Sigmoid colon (tissue), 7 donors: ENCODE data around the gene POMGNT1. TPM values are rescaled to one million over a fixed set of nuclear protein-coding genes. Genes with fewer than 3 reads are reported as not detected.

ENCODE experiments used
- DNase-seq: peaks from one replicate; pipeline ENCODE4 v3.0.0-alpha.2; 2019
- H3K27ac ChIP-seq, 4 donors: fragments of 200-600 bp; sonication (generic); one replicate each; pipeline ENCODE4 v1.5.1; 2016 to 2019; ENCODE audit warnings: mild to moderate bottlenecking in 1 of 4
- H3K27me3 ChIP-seq, 3 donors: fragments of 200-600 bp; sonication (generic); one replicate each; pipeline ENCODE4 v1.5.1; 2019; ENCODE audit warnings: mild to moderate bottlenecking in 1 of 3
- H3K36me3 ChIP-seq, 4 donors: fragments of 200-600 bp; sonication (generic); one replicate each; pipeline ENCODE4 v1.5.1; 2016 to 2019
- H3K4me1 ChIP-seq, 4 donors: fragments of 200-600 bp; sonication (generic); one replicate each; pipeline ENCODE4 v1.5.1; 2017 to 2019
- H3K4me3 ChIP-seq, 4 donors: fragments of 200-600 bp; sonication (generic); one replicate each; pipeline ENCODE4 v1.5.1; 2017 to 2019; ENCODE audit warnings: mild to moderate bottlenecking in 2 of 4, moderate library complexity in 1 of 4
- H3K9me3 ChIP-seq, 4 donors: fragments of 200-600 bp in 3 of 4; sonication (generic) in 3 of 4; one replicate each; pipeline versions ENCODE4 v1.5.1 to v1.6.1; 2013 to 2019
- CTCF ChIP-seq, 4 experiments: fragments of 450-650 bp in 3 of 4; fragments of 200-600 bp in 1 of 4; IDR thresholded peaks; one replicate each; pipeline ENCODE4 v1.5.1; 2016 to 2019; ENCODE audit warnings: antibody characterized with exemption in 4 of 4, mild to moderate bottlenecking in 3 of 4, moderate library complexity in 2 of 4
- EP300 ChIP-seq, 4 donors: sonication (generic); formaldehyde crosslinking; IDR thresholded peaks; one replicate each; pipeline ENCODE4 v1.6.1; 2017; ENCODE audit warnings: antibody characterized with exemption in 4 of 4
- POLR2A ChIP-seq, 2 donors: fragments of 450-650 bp; IDR thresholded peaks; one replicate each; pipeline ENCODE4 v1.6.1; 2016; ENCODE audit warnings: antibody characterized with exemption in 2 of 2, mild to moderate bottlenecking in 2 of 2, moderate library complexity in 2 of 2
- POLR2AphosphoS5 ChIP-seq, 4 donors: sonication (generic); formaldehyde crosslinking; IDR thresholded peaks; one replicate each; pipeline ENCODE4 v1.6.1; 2017; ENCODE audit warnings: antibody characterized with exemption in 4 of 4
- WGBS, 2 donors: extraction: QIAGEN DNeasy Blood & Tissue Kit; methylation state at CpG; one replicate each; pipeline ENCODE4 v1.1.7; 2013; 5-methylcytosine and 5-hydroxymethylcytosine counted together
- intact Hi-C: fragments of 100-400 bp; cut with DNase I; formaldehyde crosslinking; loops from one replicate; pipeline ENCODE4 v1.15.1; 2023
- polyA plus RNA-seq, 3 donors: library from polyadenylated mRNA; stranded (reverse); fragments of 200-250 nt; gene quantifications; one replicate each; pipeline ENCODE4 v1.2.3, GENCODE V29; 2013
- total RNA-seq, 4 donors: library from RNA; depleted of rRNA; stranded (reverse); fragments of >200 nt; gene quantifications; one replicate each; pipeline ENCODE4 v1.1.0, GENCODE V29; 2016
- donor health status: healthy with polysubstance abuse.
- donor health status: Bipolar disorder and iron deficiency.
- donor health status: healthy.

The POMGNT1 gene
- total and polyA plus RNA-seq, 7 donors: 5.5 to 37.4 (median 29.9) TPM

DNA sequence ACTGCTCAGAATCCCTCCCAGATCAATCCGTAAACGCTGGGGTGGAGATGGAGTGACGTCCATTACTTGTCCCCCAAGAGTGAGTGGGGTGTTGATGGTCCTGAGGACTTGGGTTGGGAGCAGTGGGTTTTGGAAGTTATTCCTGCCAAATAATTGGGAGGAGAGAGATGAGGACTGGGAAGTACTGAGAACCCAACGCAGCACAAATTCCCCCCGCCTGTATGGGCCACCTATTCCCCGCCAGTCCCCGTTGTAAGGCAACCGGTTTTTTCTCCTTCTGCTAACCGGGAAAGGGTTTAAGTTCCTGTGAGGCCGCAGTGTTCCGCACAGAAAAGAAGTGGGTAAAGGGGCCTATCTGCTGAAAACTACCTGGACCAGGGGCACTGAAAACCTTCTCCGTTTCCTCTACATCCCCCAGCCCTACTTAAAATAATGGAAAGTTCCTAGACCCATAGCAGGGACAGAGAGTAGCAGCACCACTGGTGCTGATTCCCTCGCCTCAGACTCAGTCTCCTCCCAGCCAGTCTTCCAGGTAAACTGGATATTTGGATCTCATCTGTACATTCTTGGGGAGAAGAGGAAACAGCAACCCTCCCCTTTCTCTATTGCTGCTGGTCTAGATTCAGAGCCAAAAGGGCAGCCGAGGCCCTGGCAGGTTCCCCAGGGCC lies 5.6 kb upstream of the POMGNT1 start:
- Histone ChIP-seq H3K36me3 (no peaks in the 10 kb centered on the region), H3K27ac (peak overlapping the region; percentile 80 to 90 (median 85)), H3K4me3 (peak overlapping the region; percentile 66 to 87 (median 73)), H3K9me3 (no peaks in the 10 kb centered on the region), H3K27me3 (no peaks in the 10 kb centered on the region), H3K4me1 (peaks cover 0 to 35% (median 27%) of the 10 kb centered on the region in 4 donors)
- DNase-seq: no peak
- 53 to 78% methylated on average over 14 of the region's 14 CpGs for WGBS, 2 donors
- intact Hi-C loops: loop anchor here (2.0 kb wide), 1 partner anchor 43 kb away; the partner anchor contains the start of gene RAD54L
- TF ChIP-seq EP300 (IDR thresholded peaks at IDR 0.05): no peak
- no peak for TF ChIP-seq CTCF (IDR thresholded peaks at IDR 0.05)
- TF ChIP-seq POLR2AphosphoS5 (IDR thresholded peaks at IDR 0.05): no peak
- TF ChIP-seq POLR2A (IDR thresholded peaks at IDR 0.05): no peak

- H3K4me1 ChIP-seq: peaks cover 0 to 36% (median 33%) of the 10 kb centered on the region in 4 donors
- 73 to 95% methylated on average over 3 of the region's 3 CpGs for WGBS, 2 donors
These were observed 1.1 kb upstream of the POMGNT1 start for GRCh38 chr1:46199233-46199749.

DNA sequence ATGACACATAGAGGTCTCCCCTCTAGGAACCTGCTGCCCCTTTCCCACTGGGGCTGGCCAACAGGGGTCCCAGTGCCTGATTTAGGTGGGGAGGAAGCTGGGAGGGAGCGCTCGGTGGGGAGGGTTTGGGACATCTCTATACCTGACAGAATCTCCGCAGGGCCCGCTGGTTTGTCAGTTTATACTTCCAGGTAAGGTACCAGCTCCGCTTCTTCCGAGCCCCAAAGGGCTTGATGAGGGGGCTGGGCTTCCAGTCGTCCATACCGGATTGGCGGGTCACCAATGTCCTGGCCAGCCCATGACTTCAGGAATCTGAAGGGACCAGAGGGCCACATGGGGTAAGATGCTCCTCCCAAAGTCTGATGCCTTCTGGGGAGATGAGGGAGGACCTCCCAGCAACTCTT lies 672 bp downstream of the POMGNT1 start:
- intact Hi-C loops: no loop called here
- no peak for DNase-seq
- H3K27me3 ChIP-seq: no peaks in the 10 kb centered on the region
- no peaks in the 10 kb centered on the region for H3K9me3 ChIP-seq
- WGBS, 2 donors: 59 to 72% methylated on average over 9 of the region's 9 CpGs
- peaks cover 8 to 43% (median 13%) of the 10 kb centered on the region in 4 donors for H3K36me3 ChIP-seq
- peaks cover 0 to 26% (median 25%) of the 10 kb centered on the region in 4 donors for H3K4me1 ChIP-seq
- H3K4me3 ChIP-seq: peak overlapping the region; percentile 64 to 93 (median 82)
- peak overlapping the region; percentile 65 to 87 (median 84) for H3K27ac ChIP-seq
- TF ChIP-seq EP300 (IDR thresholded peaks at IDR 0.05): no peak

More at GRCh38 chr1:46199233-46199749, 1.1 kb upstream of the POMGNT1 start:
- TF ChIP-seq CTCF (IDR thresholded peaks at IDR 0.05) (no peak), POLR2AphosphoS5 (IDR thresholded peaks at IDR 0.05) (no peak), EP300 (IDR thresholded peaks at IDR 0.05) (no peak), POLR2A (IDR thresholded peaks at IDR 0.05) (no peak)
- intact Hi-C loops: no loop called here
- no peak for DNase-seq
- Histone ChIP-seq H3K27ac (peak overlapping the region in 3 of 4 donors; percentile 83 to 87 (median 84)), H3K27me3 (no peaks in the 10 kb centered on the region), H3K9me3 (no peaks in the 10 kb centered on the region), H3K4me3 (peak overlapping the region in 3 of 4 donors; percentile 79 to 93 (median 85)), H3K36me3 (peaks cover 0 to 26% (median 5%) of the 10 kb centered on the region in 4 donors)

DNA sequence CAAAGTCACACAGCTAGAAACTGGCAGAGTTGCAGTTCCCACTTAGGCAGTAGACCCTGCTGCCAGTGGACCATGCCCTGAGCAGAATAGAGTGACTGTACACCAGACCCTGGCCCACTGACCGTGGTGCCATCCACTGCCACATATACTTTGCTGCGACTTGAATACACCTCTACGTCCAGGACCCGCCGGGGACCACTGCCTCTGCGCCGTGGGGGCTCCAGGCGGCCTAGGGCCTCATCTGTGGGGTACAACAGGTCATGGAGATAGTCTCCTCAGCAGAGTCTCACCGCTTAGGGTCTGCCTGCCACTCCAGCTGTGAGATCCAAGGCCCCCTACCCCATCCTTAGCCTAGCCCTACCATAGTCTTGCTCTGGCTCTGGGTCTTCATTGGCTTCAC lies 1.6 kb downstream of the POMGNT1 start:
- peaks cover 0 to 26% (median 23%) of the 10 kb centered on the region in 4 donors for H3K4me1 ChIP-seq
- TF ChIP-seq CTCF (IDR thresholded peaks at IDR 0.05) (no peak), POLR2A (IDR thresholded peaks at IDR 0.05) (no peak), POLR2AphosphoS5 (IDR thresholded peaks at IDR 0.05) (no peak), EP300 (IDR thresholded peaks at IDR 0.05) (no peak)
- H3K27me3 ChIP-seq: no peaks in the 10 kb centered on the region
- DNase-seq: no peak
- H3K9me3 ChIP-seq: no peaks in the 10 kb centered on the region
- peaks cover 8 to 53% (median 19%) of the 10 kb centered on the region in 4 donors for H3K36me3 ChIP-seq
- 96 to 98% methylated on average over 9 of the region's 9 CpGs for WGBS, 2 donors
- intact Hi-C loops: no loop called here
- H3K27ac ChIP-seq: peak overlapping the region in 1 of 4 donors; percentile 87
- no peak overlapping the region for H3K4me3 ChIP-seq

DNA sequence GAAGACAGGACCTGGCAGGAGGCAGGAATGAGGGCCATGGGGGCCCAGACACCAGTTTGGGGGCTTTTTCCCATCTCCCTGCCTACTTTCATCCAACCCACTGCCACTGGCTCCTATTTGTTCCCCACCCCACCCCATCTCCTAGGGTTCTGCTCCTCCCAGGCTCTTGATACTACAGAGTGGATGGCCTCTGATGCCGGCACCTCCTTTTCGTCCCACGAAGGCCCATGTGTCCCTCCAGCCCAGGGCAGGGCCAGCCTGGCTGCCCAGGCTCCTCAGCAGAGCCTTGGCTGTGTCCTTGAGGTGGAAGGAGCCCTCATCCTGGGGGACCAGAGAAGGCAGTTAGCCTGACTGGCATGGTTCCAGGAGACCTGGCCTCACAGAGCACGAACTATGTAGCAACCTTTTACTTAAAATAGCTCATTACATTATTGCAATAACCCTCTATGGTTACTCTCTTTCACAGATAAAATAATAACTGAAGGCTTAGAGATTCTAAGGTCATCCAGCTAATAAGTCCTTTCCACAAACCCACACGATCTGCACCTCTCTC lies 3.5 kb downstream of the POMGNT1 start:
- Histone ChIP-seq H3K9me3 (no peaks in the 10 kb centered on the region), H3K27ac (no peak overlapping the region), H3K27me3 (no peaks in the 10 kb centered on the region), H3K4me1 (peaks cover 0 to 26% (median 23%) of the 10 kb centered on the region in 4 donors), H3K4me3 (no peak overlapping the region), H3K36me3 (peaks cover 8 to 70% (median 27%) of the 10 kb centered on the region in 4 donors)
- intact Hi-C loops: no loop called here
- TF ChIP-seq POLR2AphosphoS5 (IDR thresholded peaks at IDR 0.05): no peak
- TF ChIP-seq EP300 (IDR thresholded peaks at IDR 0.05): no peak
- no peak for TF ChIP-seq POLR2A (IDR thresholded peaks at IDR 0.05)
- no peak for TF ChIP-seq CTCF (IDR thresholded peaks at IDR 0.05)
- WGBS, 2 donors: 79 to 87% methylated on average over 5 of the region's 5 CpGs
- DNase-seq: no peak
